LHCN-M2 (cell line): ENCODE data around the gene MTMR2. TPM values are rescaled to one million over a fixed set of nuclear protein-coding genes. Genes with fewer than 3 reads are reported as not detected.

Experiments used
- DNase-seq: peaks from one replicate; pipeline ENCODE4 v3.0.0-alpha.2; 2012; ENCODE audit warnings: low read depth
- polyA plus RNA-seq: library from polyadenylated mRNA; unstranded; fragments of >200 nt; gene quantifications from one replicate; pipeline ENCODE4 v1.2.1, GENCODE V29; 2012; ENCODE audit warnings: missing spikeins
- total RNA-seq: library from RNA; depleted of rRNA; stranded (reverse); fragments of >200 nt; gene quantifications from 2 replicates; pipeline ENCODE4 v1.2.3, GENCODE V29; 2014; rRNA removed

The MTMR2 gene
- total RNA-seq = 19.5 and 22.7 TPM in 2 replicates
- polyA plus RNA-seq = 17.9 TPM

GRCh38 chr11:95923728-95924413 lies at the start of gene MTMR2:
Gene MTMR2, minus strand, starts transcription at chr11:95924107. Its CDS starts 153 bp downstream, at chr11:95923954.
- DNase-seq = peak; percentile 75

- no peak for DNase-seq
Measured at GRCh38 chr11:95972060-95972459, 48.2 kb upstream of the MTMR2 start.

GRCh38 chr11:95968585-95968984 lies 44.7 kb upstream of the MTMR2 start:
- no peak for DNase-seq

GRCh38 chr11:95964281-95964680 lies 40.4 kb upstream of the MTMR2 start:
- no peak for DNase-seq

GRCh38 chr11:95961758-95962157 lies 37.9 kb upstream of the MTMR2 start:
- no peak for DNase-seq

GRCh38 chr11:95950905-95951304 lies 27.0 kb upstream of the MTMR2 start:
- DNase-seq = no peak

GRCh38 chr11:95948637-95949036 lies 24.7 kb upstream of the MTMR2 start:
- DNase-seq = no peak

GRCh38 chr11:95944623-95945022 lies 20.7 kb upstream of the MTMR2 start:
- no peak for DNase-seq

GRCh38 chr11:95943546-95943945 lies 19.6 kb upstream of the MTMR2 start:
- no peak for DNase-seq

GRCh38 chr11:95939091-95939490 lies 15.2 kb upstream of the MTMR2 start:
- no peak for DNase-seq

- DNase-seq = no peak
Measured at GRCh38 chr11:95937358-95937757, 13.5 kb upstream of the MTMR2 start.

- DNase-seq = no peak
Measured at GRCh38 chr11:95933594-95933993, 9.7 kb upstream of the MTMR2 start.

- DNase-seq = no peak
Measured at GRCh38 chr11:95931916-95932315, 8.0 kb upstream of the MTMR2 start.

- no peak for DNase-seq
Measured at GRCh38 chr11:95930948-95931347, 7.0 kb upstream of the MTMR2 start.

GRCh38 chr11:95926726-95927125 lies 2.8 kb upstream of the MTMR2 start:
- DNase-seq = no peak

- DNase-seq = no peak
Measured at GRCh38 chr11:95925011-95925410, 1.1 kb upstream of the MTMR2 start.

- DNase-seq = peak; percentile 32
Measured at GRCh38 chr11:95924414-95924760, 480 bp upstream of the MTMR2 start.

GRCh38 chr11:95923439-95923727 lies 524 bp downstream of the MTMR2 start:
- no peak for DNase-seq

GRCh38 chr11:95922536-95923438 lies 1.1 kb downstream of the MTMR2 start:
- no peak for DNase-seq

GRCh38 chr11:95922099-95922498 lies 1.8 kb downstream of the MTMR2 start:
- no peak for DNase-seq

GRCh38 chr11:95920460-95921105 lies 3.3 kb downstream of the MTMR2 start:
- DNase-seq = no peak

- no peak for DNase-seq
Measured at GRCh38 chr11:95919514-95919913, 4.4 kb downstream of the MTMR2 start.

- DNase-seq = no peak
Measured at GRCh38 chr11:95918720-95919119, 5.2 kb downstream of the MTMR2 start.
